ENCODE measurements around the gene MRPS12.

GRCh38 chr19:38918526-38918925, 12.2 kb upstream of the MRPS12 start:
- TF ChIP-seq, protein P1, sequence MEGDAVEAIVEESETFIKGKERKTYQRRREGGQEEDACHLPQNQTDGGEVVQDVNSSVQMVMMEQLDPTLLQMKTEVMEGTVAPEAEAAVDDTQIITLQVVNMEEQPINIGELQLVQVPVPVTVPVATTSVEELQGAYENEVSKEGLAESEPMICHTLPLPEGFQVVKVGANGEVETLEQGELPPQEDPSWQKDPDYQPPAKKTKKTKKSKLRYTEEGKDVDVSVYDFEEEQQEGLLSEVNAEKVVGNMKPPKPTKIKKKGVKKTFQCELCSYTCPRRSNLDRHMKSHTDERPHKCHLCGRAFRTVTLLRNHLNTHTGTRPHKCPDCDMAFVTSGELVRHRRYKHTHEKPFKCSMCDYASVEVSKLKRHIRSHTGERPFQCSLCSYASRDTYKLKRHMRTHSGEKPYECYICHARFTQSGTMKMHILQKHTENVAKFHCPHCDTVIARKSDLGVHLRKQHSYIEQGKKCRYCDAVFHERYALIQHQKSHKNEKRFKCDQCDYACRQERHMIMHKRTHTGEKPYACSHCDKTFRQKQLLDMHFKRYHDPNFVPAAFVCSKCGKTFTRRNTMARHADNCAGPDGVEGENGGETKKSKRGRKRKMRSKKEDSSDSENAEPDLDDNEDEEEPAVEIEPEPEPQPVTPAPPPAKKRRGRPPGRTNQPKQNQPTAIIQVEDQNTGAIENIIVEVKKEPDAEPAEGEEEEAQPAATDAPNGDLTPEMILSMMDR (conservative IDR thresholded peaks at IDR 0.05): no peak
- TF ChIP-seq ZFX (IDR thresholded peaks at IDR 0.05): no peak
